K562 (cell line): Measurements from ENCODE around the gene LETM1. TPM values are rescaled to one million over a fixed set of nuclear protein-coding genes. Genes with fewer than 3 reads are reported as not detected.

Source experiments
- ATAC-seq: fragments of 200-7000 bp; cut with Tn5 transposase; 3 replicates; pipeline ENCODE4 v1.9.1; 2020; ENCODE audit warnings: moderate library complexity
- BruUV-seq: library from RNA; stranded (reverse); fragments of 400-500 nt; replicated peaks from 2 replicates; lab custom pipeline; 2021; lab: Mats Ljungman, UMichigan
- CTCF ChIA-PET: fragments of 300-600 bp; formaldehyde crosslinking; extraction: SDS; loops from one replicate; lab custom pipeline; 2021; ENCODE audit warnings: low intra/inter-chr PET ratio; lab: Yijun Ruan, JAX
- POLR2A ChIA-PET: fragments of 300-600, 350-650 bp; sonication (Branson Sonifier 250); formaldehyde crosslinking; extraction: SDS; loops from one replicate; lab custom pipeline; 2021; ENCODE audit warnings: antibody characterized with exemption, inconsistent platforms; lab: Yijun Ruan, JAX
- DNase-seq, 4 experiments: peaks; one replicate each; pipeline versions ENCODE4 v3.0.0 to v3.0.0-alpha.2; 2011 to 2018; ENCODE audit warnings: low spot score in 3 of 4, mixed read lengths in 3 of 4; ENCODE audit errors: extremely low read depth in 1 of 4
- FAIRE-seq: peaks from 2 replicates; lab custom pipeline; 2011; peaks lifted over from hg19 to GRCh38; lab: Jason Lieb, UNC
- H2AFZ ChIP-seq: 2 replicates; pipeline ENCODE4 v1.6.0; 2011; ENCODE audit warnings: low read depth, low read length, control low read depth, inconsistent platforms
- H3K27ac ChIP-seq: fragments of 200-600 bp; 3 replicates; pipeline ENCODE4 v1.8.0; 2011; ENCODE audit warnings: low read depth, mild to moderate bottlenecking, control low read depth, inconsistent platforms, low read length, moderate library complexity, mixed read lengths; ENCODE audit errors: extremely low read depth
- H3K27me3 ChIP-seq, 2 experiments: fragments of 300-600 bp in 1 of 2; 2 replicates in 1 of 2; 3 replicates in 1 of 2; pipeline versions ENCODE4 v1.6.0 to v1.8.0; 2011; ENCODE audit warnings: inconsistent platforms in 2 of 2, low read length in 2 of 2, mild to moderate bottlenecking in 1 of 2, mixed read lengths in 1 of 2, moderate library complexity in 1 of 2; ENCODE audit not compliant: control insufficient read depth in 2 of 2, insufficient read depth in 2 of 2
- H3K36me3 ChIP-seq: fragments of 300-600 bp; 3 replicates; pipeline ENCODE4 v1.8.0; 2011; ENCODE audit warnings: mild to moderate bottlenecking, low read length, inconsistent platforms; ENCODE audit not compliant: control insufficient read depth, insufficient read depth
- H3K4me1 ChIP-seq, 2 experiments: fragments of 200-600 bp in 1 of 2; replicated peaks in 1 of 2; 2 replicates in 1 of 2; 3 replicates in 1 of 2; pipeline versions ENCODE4 v1.5.1 to v1.8.0; 2011; ENCODE audit warnings: inconsistent platforms in 2 of 2, low read length in 2 of 2, mild to moderate bottlenecking in 1 of 2, mixed read lengths in 1 of 2, moderate library complexity in 1 of 2; ENCODE audit not compliant: control insufficient read depth in 2 of 2, insufficient read depth in 2 of 2
- H3K4me2 ChIP-seq: 2 replicates; pipeline ENCODE4 v1.6.1; 2011; ENCODE audit warnings: low read length, control low read depth, inconsistent platforms, mixed read lengths; ENCODE audit not compliant: insufficient read depth
- H3K4me3 ChIP-seq: fragments of 200-600 bp; sonication (generic), shearing (Covaris generic); 2 replicates; pipeline ENCODE4 v1.5.1; 2016; ENCODE audit warnings: control low read depth, inconsistent platforms
- H3K79me2 ChIP-seq: fragments of 200-600 bp; 3 replicates; pipeline ENCODE4 v1.8.0; 2011; ENCODE audit warnings: low read length, inconsistent platforms; ENCODE audit not compliant: control insufficient read depth, insufficient read depth
- H3K9ac ChIP-seq, 2 experiments: 2 replicates each; pipeline versions ENCODE4 v1.6.0 to v1.6.1; 2011; ENCODE audit warnings: low read depth in 2 of 2, low read length in 2 of 2, control low read depth in 1 of 2, inconsistent platforms in 1 of 2, mild to moderate bottlenecking in 1 of 2, mixed read lengths in 1 of 2; ENCODE audit not compliant: insufficient read depth in 1 of 2
- H3K9me1 ChIP-seq: one replicate; pipeline ENCODE4 v1.6.0; 2011; ENCODE audit warnings: inconsistent platforms, mild to moderate bottlenecking, low read length, moderate library complexity; ENCODE audit not compliant: control insufficient read depth, insufficient read depth
- H3K9me3 ChIP-seq: replicated peaks from 2 replicates; pipeline ENCODE4 v1.5.1; 2011; ENCODE audit warnings: low read depth, low read length, inconsistent platforms; ENCODE audit not compliant: control insufficient read depth, insufficient read depth
- H4K20me1 ChIP-seq: replicated peaks from 2 replicates; pipeline ENCODE4 v1.6.1; 2011; ENCODE audit warnings: low read length, inconsistent platforms, mixed read lengths; ENCODE audit not compliant: control insufficient read depth, insufficient read depth
- BCLAF1 ChIP-seq, 2 experiments: fragments of 450-650 bp in 1 of 2; IDR thresholded peaks; 2 replicates each; pipeline ENCODE4 v1.6.1; 2011 to 2017; ENCODE audit warnings: low read depth in 2 of 2, antibody characterized with exemption in 1 of 2, borderline replicate concordance in 1 of 2, low read length in 1 of 2, mild to moderate bottlenecking in 1 of 2, mixed read lengths in 1 of 2; ENCODE audit not compliant: control insufficient read depth in 1 of 2
- KLF16 ChIP-seq: IDR thresholded peaks from 2 replicates; pipeline ENCODE4 v1.6.1; 2016; ENCODE audit warnings: antibody characterized with exemption
- RHOXF2B ChIP-seq: fragments of 250-450 bp; sonication (Bioruptor Pico); conservative IDR thresholded peaks from 2 replicates; pipeline ENCODE4 v1.5.1; 2021
- SIRT6 ChIP-seq: IDR thresholded peaks from one replicate; pipeline ENCODE4 v1.6.1; 2012; ENCODE audit warnings: low read depth, mild to moderate bottlenecking, control low read depth, inconsistent platforms, low read length, moderate library complexity
- SMARCA5 ChIP-seq: fragments of 450-650 bp; IDR thresholded peaks from 2 replicates; pipeline ENCODE4 v1.6.1; 2016
- SRF ChIP-seq, 2 experiments: fragments of 250-450, 450-650 bp in 1 of 2; sonication (Bioruptor Pico) in 1 of 2; sonication (generic) in 1 of 2; formaldehyde crosslinking; IDR thresholded peaks; 2 replicates each; pipeline versions ENCODE4 v1.5.0 to v1.5.1; 2020 to 2022; ENCODE audit warnings: mild to moderate bottlenecking in 1 of 2, missing genetic modification reagents in 1 of 2
- XRCC5 ChIP-seq: fragments of 200-400 bp; formaldehyde crosslinking; IDR thresholded peaks from 2 replicates; pipeline ENCODE4 v1.6.1; 2017; ENCODE audit warnings: low read depth, mild to moderate bottlenecking, low read length
- ZKSCAN3 ChIP-seq: fragments of 250-450 bp; sonication (Bioruptor Pico); IDR thresholded peaks from 2 replicates; pipeline ENCODE4 v1.4.0; 2020
- ZNF551 ChIP-seq: fragments of 250-450 bp; sonication (Bioruptor Pico); IDR thresholded peaks from 2 replicates; pipeline ENCODE4 v1.5.0; 2021; ENCODE audit warnings: mild to moderate bottlenecking, moderate library complexity
- WGBS: fragments of 100-300 bp; shearing (Covaris generic); methylation state at CpG from one replicate; pipeline ENCODE4 v1.1.6; 2016; ENCODE audit warnings: low coverage, mixed read lengths; ENCODE audit not compliant: insufficient coverage; ENCODE audit errors: missing lambda C conversion rate; 5-methylcytosine and 5-hydroxymethylcytosine counted together
- in situ Hi-C: fragments of 300-500 bp; cut with MboI; formaldehyde crosslinking; loops from 4 replicates; pipeline ENCODE4 v1.15.0; 2018; ENCODE audit warnings: inconsistent platforms, mixed read lengths
- intact Hi-C: fragments of 100-400 bp; cut with micrococcal nuclease; formaldehyde crosslinking; loops from 2 replicates; pipeline ENCODE4 v1.14.2; 2022
- polyA plus RNA-seq, 8 experiments: library from polyadenylated mRNA; depleted of rRNA in 4 of 8; stranded (reverse) in 5 of 8; unstranded in 3 of 8; fragments of >200 nt; fragmentation: Nextera tagmentation in 2 of 8; fragmentation: Illumina TruSeq in 1 of 8; extraction: Ambion mirVana in 2 of 8; extraction: Trizol in 1 of 8; gene quantifications; 2 replicates each; pipeline versions ENCODE4 v1.2.1 to v1.2.3, GENCODE V29; 2011 to 2014; ENCODE audit warnings: inconsistent platforms in 1 of 8, missing spikeins in 1 of 8
- total RNA-seq, 7 experiments: library from RNA; depleted of rRNA in 6 of 7; stranded (reverse); fragments of >200 nt in 6 of 7; fragmentation: Illumina TruSeq in 2 of 7; extraction: Trizol in 2 of 7; gene quantifications; 2 replicates each; pipeline versions ENCODE4 v1.2.1 to v1.2.3, GENCODE V29; 2011 to 2021; ENCODE audit warnings: low replicate concordance in 1 of 7
- TF ChIP-seq, protein P1 (sequence below): fragments of 450-650 bp; IDR thresholded peaks from 2 replicates; pipeline ENCODE4 v1.6.1; 2018; ENCODE audit warnings: mild to moderate bottlenecking, low read depth; ENCODE audit not compliant: partially characterized antibody
- TF ChIP-seq, protein P2 (sequence below): sonication (generic); formaldehyde crosslinking; IDR thresholded peaks from 2 replicates; pipeline ENCODE4 v1.9.0; 2022; ENCODE audit warnings: mild to moderate bottlenecking, missing genetic modification reagents

LETM1 gene
- total and polyA plus RNA-seq, 9 of the 15 experiments (the other 6 are each of a cell fraction or from before 2014, with no cell fraction given), result 3.9 to 109 (median 35.0) TPM

DNA sequence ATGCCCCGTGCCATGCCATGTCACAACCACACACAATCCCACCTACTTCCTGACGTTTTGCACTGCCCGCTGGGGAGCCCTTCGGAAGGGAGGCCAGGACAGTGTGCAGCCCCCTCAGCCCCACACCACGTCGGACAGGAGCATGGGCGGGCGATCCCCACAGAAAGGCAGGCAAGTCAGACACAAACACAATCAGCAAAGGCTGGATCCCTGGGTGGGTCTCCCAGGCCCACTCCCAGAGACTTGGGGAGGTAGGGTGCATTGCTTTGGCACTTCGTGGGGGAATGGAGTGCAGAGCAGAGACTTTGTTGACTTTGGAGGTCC, 14.1 kb downstream of the LETM1 start:
- Histone ChIP-seq H3K4me1 (peaks cover 0 to 4% of the 10 kb centered on the region in 2 experiments; a peak in 1 of 5 replicates), H3K79me2 (peaks cover 49% of the 10 kb centered on the region), H3K4me3 (no peak overlapping the region), H2AFZ (no peak overlapping the region), H3K27ac (no peak overlapping the region), H3K27me3 (no peaks in the 10 kb centered on the region), H3K9me1 (no peaks in the 10 kb centered on the region), H4K20me1 (peaks cover 13% of the 10 kb centered on the region; the same call in 1 of the 2 replicates), H3K9ac (no peak overlapping the region), H3K9me3 (no peaks in the 10 kb centered on the region), H3K36me3 (peaks cover 89% of the 10 kb centered on the region), H3K4me2 (no peak overlapping the region)
- TF ChIP-seq SRF (CRISPR knock-in tag; IDR thresholded peaks at IDR 0.05), result no peak
- no peak for TF ChIP-seq RHOXF2B (CRISPR knock-in tag)
- TF ChIP-seq, protein P1, sequence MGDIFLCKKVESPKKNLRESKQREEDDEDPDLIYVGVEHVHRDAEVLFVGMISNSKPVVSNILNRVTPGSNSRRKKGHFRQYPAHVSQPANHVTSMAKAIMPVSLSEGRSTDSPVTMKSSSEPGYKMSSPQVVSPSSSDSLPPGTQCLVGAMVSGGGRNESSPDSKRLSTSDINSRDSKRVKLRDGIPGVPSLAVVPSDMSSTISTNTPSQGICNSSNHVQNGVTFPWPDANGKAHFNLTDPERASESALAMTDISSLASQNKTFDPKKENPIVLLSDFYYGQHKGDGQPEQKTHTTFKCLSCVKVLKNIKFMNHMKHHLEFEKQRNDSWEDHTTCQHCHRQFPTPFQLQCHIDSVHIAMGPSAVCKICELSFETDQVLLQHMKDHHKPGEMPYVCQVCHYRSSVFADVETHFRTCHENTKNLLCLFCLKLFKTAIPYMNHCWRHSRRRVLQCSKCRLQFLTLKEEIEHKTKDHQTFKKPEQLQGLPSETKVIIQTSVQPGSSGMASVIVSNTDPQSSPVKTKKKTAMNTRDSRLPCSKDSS, result no peak
- no peak for TF ChIP-seq KLF16
- TF ChIP-seq BCLAF1 (IDR thresholded peaks at IDR 0.05; ENCODE audit: borderline replicate concordance in 1 of 2, control insufficient read depth in 1 of 2, low read depth in 2 of 2, low read length in 1 of 2), result no peak
- TF ChIP-seq ZNF551 (CRISPR knock-in tag), result no peak
- TF ChIP-seq, protein P2, sequence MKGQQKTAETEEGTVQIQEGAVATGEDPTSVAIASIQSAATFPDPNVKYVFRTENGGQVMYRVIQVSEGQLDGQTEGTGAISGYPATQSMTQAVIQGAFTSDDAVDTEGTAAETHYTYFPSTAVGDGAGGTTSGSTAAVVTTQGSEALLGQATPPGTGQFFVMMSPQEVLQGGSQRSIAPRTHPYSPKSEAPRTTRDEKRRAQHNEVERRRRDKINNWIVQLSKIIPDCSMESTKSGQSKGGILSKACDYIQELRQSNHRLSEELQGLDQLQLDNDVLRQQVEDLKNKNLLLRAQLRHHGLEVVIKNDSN, result no peak
- no peak for TF ChIP-seq XRCC5
- no peak for TF ChIP-seq ZKSCAN3 (CRISPR knock-in tag)
- TF ChIP-seq SMARCA5, result no peak
- TF ChIP-seq SIRT6, result no peak
- no peak for FAIRE-seq
- no peak for ATAC-seq
- 89% methylated on average over 9 of the region's 9 CpGs for WGBS
- no peak for DNase-seq
- POLR2A ChIA-PET, result no interaction called here
- in situ Hi-C loops, result no loop called here
- intact Hi-C loops, result no loop called here
- no TSS peak for BruUV-seq
- CTCF ChIA-PET, result no interaction called here
